MCF 10A (cell line): ENCODE measurements around the gene POGZ. TPM values are rescaled to one million over a fixed set of nuclear protein-coding genes. Genes with fewer than 3 reads are reported as not detected.

Experiments used
- BruUV-seq: library from RNA; stranded (reverse); fragments of 400-500 nt; replicated peaks from 2 replicates; lab custom pipeline; 2021; lab: Mats Ljungman, UMichigan
- CTCF ChIA-PET: fragments of 300-600 bp; sonication (Branson Sonifier 250); formaldehyde crosslinking; extraction: SDS; loops from one replicate; lab custom pipeline; 2021; ENCODE audit warnings: antibody characterized with exemption, inconsistent platforms; lab: Yijun Ruan, JAX
- POLR2A ChIA-PET: fragments of 300-600, 350-650 bp; sonication (Branson Sonifier 250); formaldehyde crosslinking; extraction: SDS; loops from one replicate; lab custom pipeline; 2020; ENCODE audit warnings: antibody characterized with exemption, inconsistent platforms; lab: Yijun Ruan, JAX
- DNase-seq: peaks from one replicate; pipeline ENCODE4 v3.0.0-alpha.2; 2018; ENCODE audit not compliant: unreplicated experiment
- H3K27ac Mint-ChIP-seq: one replicate; pipeline ENCODE4 v1.8.0; 2022; ENCODE audit warnings: mild to moderate bottlenecking, low read depth, mixed read lengths; ENCODE audit not compliant: unreplicated experiment
- H3K27me3 Mint-ChIP-seq: one replicate; pipeline ENCODE4 v1.8.0; 2022; ENCODE audit warnings: mixed read lengths; ENCODE audit not compliant: insufficient read depth, unreplicated experiment
- H3K36me3 Mint-ChIP-seq: one replicate; pipeline ENCODE4 v1.8.0; 2022; ENCODE audit warnings: mild to moderate bottlenecking, moderate library complexity, mixed read lengths; ENCODE audit not compliant: insufficient read depth, unreplicated experiment
- H3K4me1 Mint-ChIP-seq: one replicate; pipeline ENCODE4 v1.8.0; 2022; ENCODE audit warnings: mixed read lengths; ENCODE audit not compliant: insufficient read depth, unreplicated experiment
- H3K4me3 Mint-ChIP-seq: one replicate; pipeline ENCODE4 v1.8.0; 2022; ENCODE audit warnings: mild to moderate bottlenecking, moderate library complexity, mixed read lengths; ENCODE audit not compliant: unreplicated experiment
- H3K9me3 Mint-ChIP-seq: one replicate; pipeline ENCODE4 v1.8.0; 2022; ENCODE audit warnings: mixed read lengths; ENCODE audit not compliant: unreplicated experiment
- intact Hi-C: fragments of 100-400 bp; cut with micrococcal nuclease; formaldehyde crosslinking; loops from 2 replicates; pipeline ENCODE4 v1.14.1; 2022
- total RNA-seq: library from RNA; stranded (reverse); gene quantifications from 2 replicates; pipeline ENCODE4 v1.2.3, GENCODE V29; 2022
- TF ChIP-seq, protein P1 (sequence below): fragments of 200-600 bp; IDR thresholded peaks from one replicate; pipeline ENCODE4 v1.8.0; 2022; ENCODE audit warnings: antibody characterized with exemption, mild to moderate bottlenecking; ENCODE audit not compliant: unreplicated experiment

Gene POGZ
- total RNA-seq, 1 experiment from 2014 or later, result 92.2 TPM

DNA sequence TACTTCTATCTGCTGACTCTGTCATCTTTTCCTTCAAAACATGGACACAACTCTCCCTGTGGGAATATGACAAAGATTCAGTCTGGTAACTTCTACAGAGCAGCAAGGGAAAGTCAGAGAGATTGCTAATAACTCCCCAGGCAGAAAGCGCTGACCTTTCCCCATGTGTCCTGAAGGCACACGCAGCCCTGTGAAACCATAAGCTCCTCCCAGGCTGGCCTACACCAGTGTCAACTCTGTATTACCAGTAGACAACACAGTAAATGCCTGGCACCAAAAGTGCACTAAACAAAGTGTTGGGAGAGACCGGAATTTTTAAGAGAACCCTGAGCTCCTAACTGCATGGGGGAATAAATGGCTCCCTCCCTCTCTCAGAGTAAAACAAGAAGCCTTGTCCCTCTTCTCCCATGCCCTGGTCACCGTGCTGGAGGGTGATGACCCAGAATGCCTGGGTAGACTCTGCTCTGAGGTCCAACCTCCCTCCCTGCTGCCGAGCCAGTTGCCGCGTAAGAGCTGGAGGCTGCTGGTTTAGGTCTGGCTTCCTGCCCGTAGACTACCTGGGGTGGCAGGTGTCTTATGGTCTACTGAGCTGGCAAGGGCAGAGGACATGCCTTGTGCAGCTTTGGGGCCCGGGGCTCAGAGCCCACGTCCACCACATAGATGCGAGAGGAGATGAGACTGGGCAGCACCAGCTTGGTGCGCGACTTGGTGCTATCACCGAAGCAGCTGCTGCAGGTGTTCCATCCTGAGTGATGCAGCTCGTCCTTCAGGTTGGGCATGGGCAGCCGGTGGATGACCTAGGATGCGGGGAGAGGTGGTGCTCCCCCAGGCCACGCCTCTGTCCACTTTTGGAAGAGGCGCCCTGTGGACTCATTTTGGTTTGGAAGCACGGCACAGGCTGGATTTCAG is 90.6 kb downstream of the POGZ start:
- Mint-ChIP-seq H3K27ac (no peak overlapping the region), H3K4me3 (no peak overlapping the region), H3K9me3 (peaks cover 2% of the 10 kb centered on the region), H3K27me3 (no peaks in the 10 kb centered on the region), H3K36me3 (peaks cover 11% of the 10 kb centered on the region), H3K4me1 (peaks cover 25% of the 10 kb centered on the region)
- no peak for DNase-seq
- ChIA-PET CTCF (interaction anchor here (0.9 to 4.4 kb wide), 5 partner anchors 16 to 59 kb away, joined by 3 to 28 read pairs (median 5); no protein-coding TSS in a partner anchor), POLR2A (interaction anchor here (0.6 to 1.8 kb wide), 6 partner anchors 10 to 41 kb away, joined by 3 to 10 read pairs (median 4); partner anchors contain the start of gene PSMB4)
- intact Hi-C loops, result no loop called here
- TF ChIP-seq, protein P1, sequence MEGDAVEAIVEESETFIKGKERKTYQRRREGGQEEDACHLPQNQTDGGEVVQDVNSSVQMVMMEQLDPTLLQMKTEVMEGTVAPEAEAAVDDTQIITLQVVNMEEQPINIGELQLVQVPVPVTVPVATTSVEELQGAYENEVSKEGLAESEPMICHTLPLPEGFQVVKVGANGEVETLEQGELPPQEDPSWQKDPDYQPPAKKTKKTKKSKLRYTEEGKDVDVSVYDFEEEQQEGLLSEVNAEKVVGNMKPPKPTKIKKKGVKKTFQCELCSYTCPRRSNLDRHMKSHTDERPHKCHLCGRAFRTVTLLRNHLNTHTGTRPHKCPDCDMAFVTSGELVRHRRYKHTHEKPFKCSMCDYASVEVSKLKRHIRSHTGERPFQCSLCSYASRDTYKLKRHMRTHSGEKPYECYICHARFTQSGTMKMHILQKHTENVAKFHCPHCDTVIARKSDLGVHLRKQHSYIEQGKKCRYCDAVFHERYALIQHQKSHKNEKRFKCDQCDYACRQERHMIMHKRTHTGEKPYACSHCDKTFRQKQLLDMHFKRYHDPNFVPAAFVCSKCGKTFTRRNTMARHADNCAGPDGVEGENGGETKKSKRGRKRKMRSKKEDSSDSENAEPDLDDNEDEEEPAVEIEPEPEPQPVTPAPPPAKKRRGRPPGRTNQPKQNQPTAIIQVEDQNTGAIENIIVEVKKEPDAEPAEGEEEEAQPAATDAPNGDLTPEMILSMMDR, result no peak
- no TSS peak for BruUV-seq

DNA sequence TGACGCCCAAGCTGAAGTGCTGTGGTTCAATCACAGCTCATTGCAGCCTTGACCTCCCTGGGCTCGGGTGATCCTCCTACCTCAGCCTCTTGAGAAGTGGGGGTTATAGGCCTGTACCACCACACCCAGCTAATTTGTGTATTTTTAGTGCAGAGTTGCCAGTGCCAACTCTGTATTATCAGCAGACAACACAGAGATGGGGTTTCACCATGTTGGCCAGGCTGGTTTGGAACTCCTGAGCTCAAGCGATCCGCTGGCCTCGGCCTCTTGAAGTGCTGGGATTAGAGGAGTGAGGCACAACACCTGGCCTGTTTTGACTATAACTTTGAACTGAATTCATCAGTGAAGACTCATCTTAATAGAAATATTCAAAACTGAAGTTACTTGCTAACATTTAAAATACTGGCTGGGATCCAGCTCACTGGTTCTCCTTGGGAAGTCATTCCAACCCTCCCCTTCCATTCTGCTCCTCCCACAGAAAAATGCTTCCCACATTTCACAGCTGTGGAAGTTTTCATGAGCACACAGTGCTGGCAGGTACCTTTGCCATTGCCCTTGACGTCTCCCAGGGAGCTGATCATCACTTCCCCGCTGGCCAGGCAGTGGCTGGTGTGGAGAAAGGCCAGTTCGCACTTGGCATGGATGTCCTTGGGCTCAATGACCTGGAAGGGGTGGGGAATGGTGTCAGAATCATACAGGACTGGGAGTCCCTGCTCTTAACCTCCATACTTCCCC is 91.5 kb downstream of the POGZ start:
- CTCF ChIA-PET, result interaction anchor here (0.6 to 1.6 kb wide), 2 partner anchors 27 kb away, joined by 3 to 8 read pairs; no protein-coding TSS in a partner anchor
- TF ChIP-seq, protein P1, result no peak
- H3K4me3 Mint-ChIP-seq, result no peak overlapping the region
- H3K27me3 Mint-ChIP-seq, result no peaks in the 10 kb centered on the region
- intact Hi-C loops, result no loop called here
- BruUV-seq, result no TSS peak
- DNase-seq, result no peak
- H3K36me3 Mint-ChIP-seq, result peaks cover 18% of the 10 kb centered on the region
- H3K27ac Mint-ChIP-seq, result no peak overlapping the region
- peaks cover 19% of the 10 kb centered on the region for H3K4me1 Mint-ChIP-seq
- H3K9me3 Mint-ChIP-seq, result peaks cover 8% of the 10 kb centered on the region
- POLR2A ChIA-PET, result interaction anchor here (0.6 to 1.8 kb wide), 6 partner anchors 10 to 75 kb away, joined by 3 to 10 read pairs (median 4); partner anchors contain the start of gene PSMB4

DNA sequence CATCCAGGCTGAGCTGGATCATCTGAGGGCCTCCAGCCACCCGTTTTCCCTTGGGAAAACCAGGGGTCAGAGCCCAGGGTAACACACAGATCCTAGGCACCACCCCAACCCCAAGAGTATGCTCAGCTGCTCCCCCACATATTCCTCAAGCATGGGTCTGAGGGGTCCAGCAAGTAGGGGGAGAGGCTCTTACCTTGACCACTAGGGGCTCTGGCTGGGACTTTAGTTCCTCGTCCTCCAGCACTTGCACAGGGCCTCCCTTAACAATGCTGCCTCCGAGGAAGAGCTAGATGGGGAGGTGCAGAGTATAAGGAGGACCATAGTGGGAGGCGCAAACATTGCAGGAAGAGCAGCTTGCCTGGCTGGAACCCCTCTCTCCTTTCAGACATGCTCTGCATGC is 94.3 kb downstream of the POGZ start:
- TF ChIP-seq, protein P1, result no peak
- no peak overlapping the region for H3K27ac Mint-ChIP-seq
- no peaks in the 10 kb centered on the region for H3K4me1 Mint-ChIP-seq
- peaks cover 17% of the 10 kb centered on the region for H3K9me3 Mint-ChIP-seq
- BruUV-seq, result no TSS peak
- ChIA-PET CTCF (interaction anchor here (0.5 to 1.6 kb wide), 3 partner anchors 12 to 24 kb away, joined by 3 to 6 read pairs (median 3); no protein-coding TSS in a partner anchor), POLR2A (interaction anchor here (0.7 to 1.7 kb wide), 2 partner anchors 7 to 15 kb away, joined by 3 to 4 read pairs; partner anchors contain the start of gene SELENBP1)
- intact Hi-C loops, result no loop called here
- H3K4me3 Mint-ChIP-seq, result no peak overlapping the region
- H3K36me3 Mint-ChIP-seq, result peaks cover 28% of the 10 kb centered on the region
- H3K27me3 Mint-ChIP-seq, result no peaks in the 10 kb centered on the region
- no peak for DNase-seq
